NT2/D1 (cell line): ENCODE measurements around the gene SCAMP4.

ENCODE experiments used
- SUZ12 ChIP-seq: IDR thresholded peaks from 2 replicates; pipeline ENCODE4 v1.6.1; 2011; ENCODE audit not compliant: insufficient read length, insufficient read depth; ENCODE audit errors: extremely low read depth
- YY1 ChIP-seq: IDR thresholded peaks from 2 replicates; pipeline ENCODE4 v1.6.1; 2011; ENCODE audit not compliant: insufficient read length, insufficient read depth
- ZNF274 ChIP-seq: IDR thresholded peaks from 2 replicates; pipeline ENCODE4 v1.6.1; 2011; ENCODE audit warnings: mild to moderate bottlenecking, low read depth, low read length

DNA sequence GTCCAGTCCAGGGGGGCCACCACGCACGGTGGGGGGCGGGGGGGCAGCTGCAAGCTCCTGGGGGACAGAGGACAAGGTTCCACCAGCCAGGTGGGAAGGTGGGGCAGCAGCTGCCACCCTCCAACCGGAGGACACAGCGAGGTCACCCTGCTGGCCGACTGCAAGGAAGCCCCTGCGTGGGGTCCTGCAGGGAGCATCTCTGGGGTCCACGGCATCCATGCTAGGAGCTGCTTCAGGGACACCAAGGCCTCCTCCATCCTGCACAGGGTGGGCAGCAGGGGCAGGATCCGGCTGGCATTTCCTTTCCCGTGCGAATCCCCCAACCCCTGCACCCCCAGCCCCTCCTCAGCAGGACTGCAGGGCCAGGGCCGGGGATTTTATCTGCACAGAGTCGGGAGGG, 33.6 kb upstream of the SCAMP4 start:
- no peak for TF ChIP-seq YY1
- TF ChIP-seq ZNF274, result no peak
- no peak for TF ChIP-seq SUZ12
